GM13976 (cell line): ENCODE measurements around the gene AMBRA1.

ENCODE experiments used
- DNase-seq: peaks from one replicate; pipeline ENCODE4 v3.0.0; 2012; ENCODE audit warnings: low spot score
- CTCF ChIP-seq: IDR thresholded peaks from 2 replicates; pipeline ENCODE4 v1.5.1; 2012; ENCODE audit warnings: borderline replicate concordance, mild to moderate bottlenecking; ENCODE audit not compliant: insufficient read depth; ENCODE audit errors: extremely low read depth, missing control alignments, control extremely low read depth
- in situ Hi-C: fragments of 300-500 bp; cut with MboI; formaldehyde crosslinking; loops from one replicate; pipeline ENCODE4 v1.12.0; 2022; ENCODE audit warnings: low sequenced_read_pairs, mixed read lengths, inconsistent platforms; ENCODE audit not compliant: unreplicated experiment

Gene AMBRA1

DNA sequence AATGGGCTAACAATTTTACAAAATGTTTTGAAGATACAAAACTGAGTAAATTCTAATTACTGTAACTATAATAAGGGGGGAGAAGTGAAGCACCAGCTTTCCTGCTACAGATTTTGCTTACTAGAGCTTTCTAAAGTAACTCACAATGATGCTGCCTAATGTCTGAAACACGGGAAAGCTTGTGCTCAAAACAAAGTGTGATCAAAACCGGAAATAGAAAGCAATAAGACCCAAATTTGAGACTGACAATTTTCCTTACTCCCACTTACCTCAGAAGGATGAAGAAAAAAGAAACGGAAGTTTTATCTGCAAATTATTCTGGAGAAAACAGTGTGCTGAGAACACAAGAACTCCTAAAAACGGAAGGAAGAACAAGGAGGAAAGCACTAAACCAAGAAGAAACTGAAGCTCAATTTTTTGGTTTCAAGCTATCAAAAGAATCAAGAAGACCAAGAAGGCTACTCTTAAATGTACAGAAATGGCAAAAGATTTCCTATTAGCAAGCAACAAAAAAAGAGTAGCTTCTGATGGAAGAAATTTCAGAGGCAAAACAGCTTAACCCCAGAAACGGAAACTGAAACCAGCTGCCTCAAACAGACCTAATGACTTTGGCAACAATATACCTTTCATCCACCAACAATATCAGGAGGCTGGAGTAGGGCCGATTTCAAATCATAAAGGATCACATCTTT is 33.4 kb downstream of the AMBRA1 start:
- in situ Hi-C loops: no loop called here
- no peak for TF ChIP-seq CTCF
- peak; percentile 48 for DNase-seq

DNA sequence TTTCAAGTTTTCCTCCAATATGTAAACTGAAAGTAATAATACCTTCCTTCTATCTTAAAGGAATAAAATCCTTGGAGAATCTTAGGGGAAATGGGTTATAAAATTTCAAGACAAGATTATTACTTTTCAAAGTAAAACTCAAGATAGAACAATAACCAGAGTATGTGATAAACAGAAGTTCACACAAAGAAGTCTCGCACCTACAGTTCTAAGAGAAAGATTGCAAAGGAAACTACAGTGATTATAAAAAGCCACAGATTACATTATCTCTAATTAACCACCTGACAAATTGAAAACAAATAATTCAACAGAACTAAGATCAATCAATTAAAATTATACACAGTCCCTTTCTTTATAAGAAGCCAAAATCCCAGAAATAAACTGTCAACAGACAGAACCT is 34.0 kb downstream of the AMBRA1 start:
- no peak for DNase-seq
- TF ChIP-seq CTCF: no peak
- in situ Hi-C loops: no loop called here

GRCh38 chr11:46557684-46558151 is 36.1 kb downstream of the AMBRA1 start:
- no peak for TF ChIP-seq CTCF
- no peak for DNase-seq
- in situ Hi-C loops: no loop called here

GRCh38 chr11:46555267-46556054 is 38.4 kb downstream of the AMBRA1 start:
- TF ChIP-seq CTCF: no peak
- peak; percentile 45 for DNase-seq
- in situ Hi-C loops: no loop called here

DNA sequence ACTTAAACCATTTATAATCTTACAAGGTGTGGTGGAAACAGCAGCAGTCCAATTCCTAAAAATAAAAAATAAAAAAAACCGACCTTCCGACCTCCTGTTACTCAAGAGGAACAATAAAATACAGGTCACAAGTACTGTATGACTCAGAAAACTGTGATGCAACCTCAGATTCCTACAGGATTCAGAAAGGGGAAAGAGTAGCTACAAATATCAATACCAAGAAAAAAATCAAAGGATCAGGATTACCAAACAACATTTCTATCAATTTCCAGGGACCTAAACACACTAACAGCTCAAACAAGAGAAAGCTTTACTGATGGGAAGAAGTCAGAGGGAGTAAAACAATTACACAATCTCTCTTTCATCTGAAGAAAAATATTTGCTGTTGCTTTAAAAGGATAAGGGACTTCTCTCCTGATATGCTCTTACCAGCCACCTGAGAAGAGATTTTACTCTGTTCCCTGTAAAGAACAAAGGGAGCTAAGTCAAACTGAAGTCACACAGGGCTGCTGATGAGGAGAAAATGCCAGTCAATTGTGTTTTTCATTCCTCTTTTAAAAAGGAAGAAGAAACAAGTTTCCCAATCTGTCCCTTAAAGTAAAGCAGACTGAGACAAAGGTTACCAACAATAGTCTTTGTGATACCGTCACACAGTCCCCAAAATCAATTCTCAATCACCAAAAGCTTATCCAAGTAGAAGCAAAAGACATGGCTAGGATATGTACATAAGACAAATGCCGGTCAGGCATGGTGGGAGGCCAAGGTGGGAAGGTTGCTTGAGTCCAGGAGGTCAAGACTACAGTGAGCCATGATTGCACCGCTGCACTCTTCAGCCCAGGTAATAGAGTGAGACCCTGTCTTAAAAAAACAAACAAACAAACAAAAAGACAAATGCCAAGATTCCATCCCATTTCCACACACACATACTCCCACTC is 39.3 kb downstream of the AMBRA1 start:
- no peak for TF ChIP-seq CTCF
- in situ Hi-C loops: no loop called here
- no peak for DNase-seq

GRCh38 chr11:46553814-46554212 is 40.0 kb downstream of the AMBRA1 start:
- DNase-seq: no peak
- TF ChIP-seq CTCF: no peak
- in situ Hi-C loops: no loop called here
